ENCODE results near the gene CREB3L1. TPM values are rescaled to one million over a fixed set of nuclear protein-coding genes. Genes with fewer than 3 reads are reported as not detected.

Gene CREB3L1
- total RNA-seq, 1 experiment from 2014 or later, result 3.3 TPM

DNA sequence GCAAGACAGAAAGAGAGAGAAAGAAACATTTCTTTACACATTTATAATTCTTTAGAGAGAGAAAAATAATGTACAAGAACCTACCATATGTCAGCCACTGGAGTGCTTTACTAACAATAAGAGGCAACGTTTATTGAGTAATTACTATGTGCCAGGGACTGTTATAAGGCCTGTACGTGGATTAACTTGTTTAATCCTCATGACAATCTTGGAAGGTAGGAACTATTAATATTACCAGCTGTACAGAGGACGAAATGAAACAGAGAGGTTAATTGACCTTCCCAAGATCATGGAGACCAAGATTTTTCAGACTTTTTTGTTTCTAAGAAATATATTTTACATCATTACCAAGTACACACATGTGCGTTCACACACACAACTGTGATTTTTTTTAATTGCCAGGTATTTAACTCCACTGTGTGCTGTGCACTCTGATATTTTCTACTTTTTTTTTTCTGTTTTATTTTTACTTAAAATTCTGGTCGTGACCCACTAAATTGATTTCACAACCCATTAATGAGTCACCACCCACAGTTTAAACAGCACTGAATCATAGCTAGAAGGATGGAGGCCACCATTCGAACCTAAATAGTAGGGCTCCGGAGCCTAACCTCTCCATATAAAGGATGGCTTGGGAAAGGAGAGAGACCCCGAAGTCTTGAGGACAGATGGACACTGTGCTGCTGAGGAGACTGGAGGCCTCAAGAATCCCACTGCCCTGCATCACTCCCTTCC lies 21.4 kb downstream of the CREB3L1 start:
- no peak for DNase-seq
- no peaks in the 10 kb centered on the region for H4K20me1 ChIP-seq (ENCODE audit: control insufficient read depth, insufficient read depth, insufficient read length)
- peaks cover 9% of the 10 kb centered on the region; the same call in 1 of the 2 replicates for H3K4me1 ChIP-seq (ENCODE audit: insufficient read depth, low read length)
- H3K9ac ChIP-seq (ENCODE audit: extremely low read depth, insufficient read length, low read length), result no peak overlapping the region
- H3K4me1 Mint-ChIP-seq, result peaks cover 19 to 25% of the 10 kb centered on the region in 2 experiments
- H3K14ac ChIP-seq (ENCODE audit: insufficient read depth, low read length), result no peak overlapping the region
- no peak overlapping the region for H3K27ac ChIP-seq (ENCODE audit: insufficient read length, low read depth, low read length)
- H3K9me3 Mint-ChIP-seq, result no peaks in the 10 kb centered on the region
- H3K36me3 Mint-ChIP-seq (ENCODE audit: insufficient read depth in 1 of 3, low read depth in 3 of 3), result peaks cover 0 to 4% (median 0%) of the 10 kb centered on the region in 3 experiments; a peak in 1 of 7 replicates
- no peaks in the 10 kb centered on the region for H3K9me3 ChIP-seq (ENCODE audit: control insufficient read depth, low read depth, low read length)
- no peak overlapping the region for H2AFZ ChIP-seq (ENCODE audit: low read length)
- no peak overlapping the region for H3T11ph ChIP-seq (ENCODE audit: low read length)
- no peak overlapping the region for H2BK120ac ChIP-seq (ENCODE audit: low read depth, low read length, poor library complexity, severe bottlenecking)
- H3K27me3 ChIP-seq (ENCODE audit: insufficient read depth, low read length), result no peaks in the 10 kb centered on the region
- no peak overlapping the region for H3K4me3 Mint-ChIP-seq
- no peak overlapping the region for H4K5ac ChIP-seq (ENCODE audit: insufficient read length, low read depth, low read length)
- no peak overlapping the region for H3K56ac ChIP-seq (ENCODE audit: insufficient read length, low read depth, low read length)
- H3K79me2 ChIP-seq (ENCODE audit: insufficient read depth, low read length), result no peaks in the 10 kb centered on the region
- H2AK5ac ChIP-seq (ENCODE audit: insufficient read length, low read length), result no peak overlapping the region
- TF ChIP-seq, protein P1, sequence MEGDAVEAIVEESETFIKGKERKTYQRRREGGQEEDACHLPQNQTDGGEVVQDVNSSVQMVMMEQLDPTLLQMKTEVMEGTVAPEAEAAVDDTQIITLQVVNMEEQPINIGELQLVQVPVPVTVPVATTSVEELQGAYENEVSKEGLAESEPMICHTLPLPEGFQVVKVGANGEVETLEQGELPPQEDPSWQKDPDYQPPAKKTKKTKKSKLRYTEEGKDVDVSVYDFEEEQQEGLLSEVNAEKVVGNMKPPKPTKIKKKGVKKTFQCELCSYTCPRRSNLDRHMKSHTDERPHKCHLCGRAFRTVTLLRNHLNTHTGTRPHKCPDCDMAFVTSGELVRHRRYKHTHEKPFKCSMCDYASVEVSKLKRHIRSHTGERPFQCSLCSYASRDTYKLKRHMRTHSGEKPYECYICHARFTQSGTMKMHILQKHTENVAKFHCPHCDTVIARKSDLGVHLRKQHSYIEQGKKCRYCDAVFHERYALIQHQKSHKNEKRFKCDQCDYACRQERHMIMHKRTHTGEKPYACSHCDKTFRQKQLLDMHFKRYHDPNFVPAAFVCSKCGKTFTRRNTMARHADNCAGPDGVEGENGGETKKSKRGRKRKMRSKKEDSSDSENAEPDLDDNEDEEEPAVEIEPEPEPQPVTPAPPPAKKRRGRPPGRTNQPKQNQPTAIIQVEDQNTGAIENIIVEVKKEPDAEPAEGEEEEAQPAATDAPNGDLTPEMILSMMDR (conservative IDR thresholded peaks at IDR 0.05), result no peak
- no peak overlapping the region for H2BK12ac ChIP-seq (ENCODE audit: insufficient read length, low read depth, low read length)
- H3K27ac Mint-ChIP-seq, result no peak overlapping the region
- no peaks in the 10 kb centered on the region for H3K27me3 Mint-ChIP-seq (ENCODE audit: low read depth)
- H4K8ac ChIP-seq (replicated peaks; ENCODE audit: insufficient read length, low read depth, low read length), result no peak overlapping the region
- H3K79me1 ChIP-seq (ENCODE audit: insufficient read depth, low read depth, low read length, poor library complexity, severe bottlenecking), result no peaks in the 10 kb centered on the region
- H3K4me2 ChIP-seq (ENCODE audit: insufficient read depth, insufficient read length, low read length), result no peak overlapping the region
- H3K23me2 ChIP-seq (ENCODE audit: insufficient read length, low read depth, low read length, poor library complexity, severe bottlenecking), result peaks cover 15% of the 10 kb centered on the region
- H4K91ac ChIP-seq (ENCODE audit: insufficient read length, low read depth, low read length), result no peak overlapping the region
- no peak overlapping the region for H3K4ac ChIP-seq (ENCODE audit: low read depth, low read length)
- no CpG with 5 or more reads among the region's 8 CpGs for WGBS (ENCODE audit: extremely low coverage, insufficient read length, low lambda C conversion rate)
- no peak overlapping the region for H3K18ac ChIP-seq (ENCODE audit: insufficient read length, low read depth, low read length)
- no peak overlapping the region for H2BK5ac ChIP-seq (ENCODE audit: insufficient read length, low read length)
- H2BK20ac ChIP-seq (ENCODE audit: low read depth, low read length, poor library complexity, severe bottlenecking), result no peak overlapping the region
- H3K23ac ChIP-seq (ENCODE audit: insufficient read length, low read depth, low read length), result no peak overlapping the region
- no peak overlapping the region for H2BK15ac ChIP-seq (ENCODE audit: low read depth, low read length)
